GM23338 (cell line): ENCODE results near the gene MUCL3. TPM values are rescaled to one million over a fixed set of nuclear protein-coding genes. Genes with fewer than 3 reads are reported as not detected.
A peak's percentile ranks its signal among the peaks of the same experiment; 100 is the strongest.
"Not testable (repeated sequence)": the region's sequence is repeated elsewhere in the genome, so short reads cannot be mapped to it uniquely, and the experiment has no call there.

ENCODE experiments used
- ATAC-seq: fragments of 200-7000 bp; cut with Tn5 transposase; 3 replicates; pipeline ENCODE4 v1.9.1; 2020
- DNase-seq: peaks from one replicate; pipeline ENCODE4 v3.0.0-alpha.2; 2015; ENCODE audit warnings: low spot score
- H2AFZ ChIP-seq: fragments of 200-600 bp; sonication (generic); 2 replicates; pipeline ENCODE4 v1.8.0; 2016; ENCODE audit warnings: antibody characterized with exemption, mild to moderate bottlenecking, moderate library complexity
- H3F3A ChIP-seq: fragments of 200-600 bp; sonication (generic); replicated peaks from 2 replicates; pipeline ENCODE4 v1.8.0; 2017; ENCODE audit warnings: antibody characterized with exemption, mixed run types, low read depth
- H3K27ac ChIP-seq: fragments of 200-600 bp; sonication (generic); 2 replicates; pipeline ENCODE4 v1.6.1; 2016; ENCODE audit warnings: low read depth
- H3K27me3 ChIP-seq: fragments of 200-600 bp; sonication (generic); 2 replicates; pipeline ENCODE4 v1.8.0; 2016; ENCODE audit warnings: mild to moderate bottlenecking, mixed run types, moderate library complexity; ENCODE audit not compliant: insufficient read depth
- H3K36me3 ChIP-seq: fragments of 200-600 bp; sonication (generic); 2 replicates; pipeline ENCODE4 v1.8.0; 2016; ENCODE audit warnings: mild to moderate bottlenecking; ENCODE audit not compliant: insufficient read depth
- H3K4me1 ChIP-seq: fragments of 200-600 bp; sonication (generic); 2 replicates; pipeline ENCODE4 v1.8.0; 2016; ENCODE audit warnings: mild to moderate bottlenecking, moderate library complexity; ENCODE audit not compliant: insufficient read depth
- H3K4me2 ChIP-seq: fragments of 200-600 bp; sonication (generic); 2 replicates; pipeline ENCODE4 v1.7.1; 2017; ENCODE audit warnings: mixed run types
- H3K4me3 ChIP-seq: fragments of 200-600 bp; sonication (generic); 2 replicates; pipeline ENCODE4 v1.6.1; 2016; ENCODE audit warnings: mixed run types
- H3K79me2 ChIP-seq: fragments of 200-600 bp; sonication (generic); replicated peaks from 2 replicates; pipeline ENCODE4 v1.8.0; 2017; ENCODE audit warnings: mild to moderate bottlenecking; ENCODE audit not compliant: insufficient read depth
- H3K9me2 ChIP-seq: fragments of 200-600 bp; sonication (generic); 2 replicates; pipeline ENCODE4 v1.8.0; 2017; ENCODE audit not compliant: insufficient read depth
- H4K20me1 ChIP-seq: fragments of 200-600 bp; sonication (generic); replicated peaks from 2 replicates; pipeline ENCODE4 v1.8.0; 2017; ENCODE audit warnings: mild to moderate bottlenecking; ENCODE audit not compliant: insufficient read depth
- H3K27ac Mint-ChIP-seq: 2 replicates; pipeline ENCODE4 v1.8.0; 2020; ENCODE audit warnings: inconsistent platforms, mild to moderate bottlenecking, moderate library complexity, mixed read lengths
- H3K27me3 Mint-ChIP-seq: 3 replicates; pipeline ENCODE4 v1.8.0; 2022; ENCODE audit warnings: low read depth, mild to moderate bottlenecking, moderate library complexity, mixed read lengths, inconsistent platforms; ENCODE audit not compliant: insufficient read depth, poor library complexity
- H3K36me3 Mint-ChIP-seq: 3 replicates; pipeline ENCODE4 v1.8.0; 2021; ENCODE audit warnings: low read depth, mild to moderate bottlenecking, inconsistent platforms, moderate library complexity, mixed read lengths
- H3K4me1 Mint-ChIP-seq: 3 replicates; pipeline ENCODE4 v1.8.0; 2020; ENCODE audit warnings: mild to moderate bottlenecking, inconsistent platforms, mixed read lengths
- H3K4me3 Mint-ChIP-seq: 3 replicates; pipeline ENCODE4 v1.8.0; 2021; ENCODE audit warnings: moderate library complexity, mild to moderate bottlenecking, inconsistent platforms, mixed read lengths
- H3K9me3 Mint-ChIP-seq: 3 replicates; pipeline ENCODE4 v1.8.0; 2020; ENCODE audit warnings: moderate library complexity, mild to moderate bottlenecking, inconsistent platforms, mixed read lengths
- ETS1 ChIP-seq: IDR thresholded peaks from 2 replicates; pipeline ENCODE4 v1.6.1; 2016; ENCODE audit warnings: antibody characterized with exemption
- JUNB ChIP-seq: IDR thresholded peaks from one replicate; pipeline ENCODE4 v1.6.1; 2016; ENCODE audit warnings: antibody characterized with exemption; ENCODE audit not compliant: unreplicated experiment
- POLR2AphosphoS5 ChIP-seq: IDR thresholded peaks from 2 replicates; pipeline ENCODE4 v1.6.1; 2016; ENCODE audit warnings: antibody characterized with exemption, low read depth
- STAT1 ChIP-seq: IDR thresholded peaks from one replicate; pipeline ENCODE4 v1.6.1; 2016; ENCODE audit warnings: antibody characterized with exemption; ENCODE audit not compliant: unreplicated experiment
- ZNF114 ChIP-seq: fragments of 250-450 bp; sonication (Bioruptor Pico); IDR thresholded peaks from 2 replicates; pipeline ENCODE4 v1.5.0; 2020; ENCODE audit warnings: mild to moderate bottlenecking, moderate library complexity
- ZNF331 ChIP-seq: fragments of 250-450 bp; sonication (Bioruptor Pico); IDR thresholded peaks from 2 replicates; pipeline ENCODE4 v1.5.0; 2020; ENCODE audit warnings: low read depth, mild to moderate bottlenecking, moderate library complexity
- ZNF462 ChIP-seq: fragments of 250-450 bp; sonication (Bioruptor Pico); IDR thresholded peaks from 2 replicates; pipeline ENCODE4 v1.5.0; 2020; ENCODE audit warnings: mild to moderate bottlenecking, moderate library complexity
- polyA plus RNA-seq: library from polyadenylated mRNA; unstranded; fragments of >200 nt; fragmentation: Nextera tagmentation; extraction: Ambion mirVana; gene quantifications from 2 replicates; pipeline ENCODE4 v1.2.1, GENCODE V29; 2016
- total RNA-seq: library from RNA; depleted of rRNA; stranded (reverse); fragments of >200 nt; shearing (Covaris generic); gene quantifications from 2 replicates; pipeline ENCODE4 v1.2.3, GENCODE V29; 2014

The MUCL3 gene
- total and polyA plus RNA-seq, 2 experiments from 2014 or later, result 0.32 TPM; not detected in 1

- TF ChIP-seq ZNF462 (CRISPR knock-in tag) (no peak), ZNF114 (CRISPR knock-in tag) (no peak)
Observed at GRCh38 chr6:30900863-30901417, 39.8 kb upstream of the MUCL3 start (continued).

GRCh38 chr6:30901436-30901835 lies 39.3 kb upstream of the MUCL3 start:
- Mint-ChIP-seq H3K9me3 (no peaks in the 10 kb centered on the region), H3K27me3 (peaks cover 6% of the 10 kb centered on the region), H3K36me3 (peaks cover 33% of the 10 kb centered on the region), H3K4me3 (no peak overlapping the region), H3K27ac (no peak overlapping the region), H3K4me1 (peaks cover 2% of the 10 kb centered on the region; the same call in 1 of the 3 replicates)
- TF ChIP-seq ZNF114 (CRISPR knock-in tag) (no peak), ZNF331 (CRISPR knock-in tag) (no peak), POLR2AphosphoS5 (0 out of 2 replicates have a peak, but pooled peaks have one; percentile 3), STAT1 (no peak), JUNB (no peak), ETS1 (no peak)
- Histone ChIP-seq H3K9me2 (no peaks in the 10 kb centered on the region), H3K27me3 (no peaks in the 10 kb centered on the region), H3K36me3 (peaks cover 4% of the 10 kb centered on the region; the same call in 1 of the 2 replicates), H3K4me3 (no peak overlapping the region), H2AFZ (no peak overlapping the region), H3K4me2 (no peak overlapping the region), H3K27ac (no peak overlapping the region), H3K79me2 (no peaks in the 10 kb centered on the region), H3K4me1 (no peaks in the 10 kb centered on the region), H4K20me1 (0 out of 2 replicates have a peak, but pooled peaks cover 4% of the 10 kb centered on the region), H3F3A (0 out of 2 replicates have a peak, but pooled peaks cover 4% of the 10 kb centered on the region)
- DNase-seq (no peak), ATAC-seq (no peak)

- not testable (repeated sequence) for H3K9me2 ChIP-seq, H3K9me3 Mint-ChIP-seq, H3K4me1 Mint-ChIP-seq, ATAC-seq, H3K4me3 ChIP-seq, H3K36me3 ChIP-seq, H3K27me3 ChIP-seq, H3F3A ChIP-seq, H3K79me2 ChIP-seq, H3K4me1 ChIP-seq, H4K20me1 ChIP-seq, H3K27ac Mint-ChIP-seq, DNase-seq, H3K27ac ChIP-seq, H3K4me2 ChIP-seq, H3K4me3 Mint-ChIP-seq, H2AFZ ChIP-seq, H3K27me3 Mint-ChIP-seq
- peaks cover 28% of the 10 kb centered on the region for H3K36me3 Mint-ChIP-seq
Observed at GRCh38 chr6:30902196-30902595, 38.6 kb upstream of the MUCL3 start.
